ENCODE results near the gene PDE6D. TPM values are rescaled to one million over a fixed set of nuclear protein-coding genes. Genes with fewer than 3 reads are reported as not detected.
A peak's percentile ranks its signal among the peaks of the same experiment; 100 is the strongest.

Gene PDE6D
- total and polyA plus RNA-seq, 2 of the 13 experiments (the other 11 are each of a cell fraction or from before 2014, with no cell fraction given), result 14.1 to 23.2 TPM

DNA sequence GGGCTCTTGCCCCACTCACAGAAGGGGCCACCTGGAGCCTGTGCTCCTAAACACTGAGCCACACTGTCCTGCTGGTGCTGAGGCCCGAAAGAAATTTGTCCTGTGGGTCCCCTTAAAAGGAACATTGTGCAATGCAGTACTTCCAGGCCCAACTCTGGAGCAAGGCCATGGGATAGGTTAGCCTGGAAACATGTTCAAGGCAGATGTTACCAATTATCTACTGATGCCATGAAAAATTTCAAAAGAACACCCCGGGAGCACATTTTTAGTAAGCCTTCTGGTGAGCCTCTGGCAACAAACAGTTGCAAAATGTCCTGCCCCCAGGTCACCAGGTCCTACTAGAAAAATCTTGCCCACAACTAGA is 85.1 kb downstream of the PDE6D start (continued):
- TF ChIP-seq, protein P1, sequence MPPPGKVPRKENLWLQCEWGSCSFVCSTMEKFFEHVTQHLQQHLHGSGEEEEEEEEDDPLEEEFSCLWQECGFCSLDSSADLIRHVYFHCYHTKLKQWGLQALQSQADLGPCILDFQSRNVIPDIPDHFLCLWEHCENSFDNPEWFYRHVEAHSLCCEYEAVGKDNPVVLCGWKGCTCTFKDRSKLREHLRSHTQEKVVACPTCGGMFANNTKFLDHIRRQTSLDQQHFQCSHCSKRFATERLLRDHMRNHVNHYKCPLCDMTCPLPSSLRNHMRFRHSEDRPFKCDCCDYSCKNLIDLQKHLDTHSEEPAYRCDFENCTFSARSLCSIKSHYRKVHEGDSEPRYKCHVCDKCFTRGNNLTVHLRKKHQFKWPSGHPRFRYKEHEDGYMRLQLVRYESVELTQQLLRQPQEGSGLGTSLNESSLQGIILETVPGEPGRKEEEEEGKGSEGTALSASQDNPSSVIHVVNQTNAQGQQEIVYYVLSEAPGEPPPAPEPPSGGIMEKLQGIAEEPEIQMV (CRISPR knock-in tag; IDR thresholded peaks at IDR 0.05; ENCODE audit: low read depth), result no peak
- peak; percentile 91 for TF ChIP-seq CEBPB (IDR thresholded peaks at IDR 0.05; ENCODE audit: borderline replicate concordance, low read depth, low read length)
- TF ChIP-seq CEBPG (CRISPR knock-in tag; IDR thresholded peaks at IDR 0.05), result peak; percentile 78
- TF ChIP-seq, protein P2, sequence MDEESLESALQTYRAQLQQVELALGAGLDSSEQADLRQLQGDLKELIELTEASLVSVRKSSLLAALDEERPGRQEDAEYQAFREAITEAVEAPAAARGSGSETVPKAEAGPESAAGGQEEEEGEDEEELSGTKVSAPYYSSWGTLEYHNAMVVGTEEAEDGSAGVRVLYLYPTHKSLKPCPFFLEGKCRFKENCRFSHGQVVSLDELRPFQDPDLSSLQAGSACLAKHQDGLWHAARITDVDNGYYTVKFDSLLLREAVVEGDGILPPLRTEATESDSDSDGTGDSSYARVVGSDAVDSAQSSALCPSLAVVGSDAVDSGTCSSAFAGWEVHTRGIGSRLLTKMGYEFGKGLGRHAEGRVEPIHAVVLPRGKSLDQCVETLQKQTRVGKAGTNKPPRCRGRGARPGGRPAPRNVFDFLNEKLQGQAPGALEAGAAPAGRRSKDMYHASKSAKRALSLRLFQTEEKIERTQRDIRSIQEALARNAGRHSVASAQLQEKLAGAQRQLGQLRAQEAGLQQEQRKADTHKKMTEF (CRISPR knock-in tag; IDR thresholded peaks at IDR 0.05), result no peak
- no peak for TF ChIP-seq MEIS2 (CRISPR knock-in tag; IDR thresholded peaks at IDR 0.05)
- no peak for TF ChIP-seq SNAI1 (CRISPR knock-in tag; IDR thresholded peaks at IDR 0.05; ENCODE audit: borderline replicate concordance)
- no peak for TF ChIP-seq CENPT (CRISPR knock-in tag; IDR thresholded peaks at IDR 0.05; ENCODE audit: low read depth)
- no peak; the same call in 1 of the 2 replicates for TF ChIP-seq ZNF768 (CRISPR knock-in tag; IDR thresholded peaks at IDR 0.05)
- no peak for TF ChIP-seq ZNF558 (CRISPR knock-in tag; IDR thresholded peaks at IDR 0.05; ENCODE audit: borderline replicate concordance)
- TF ChIP-seq, protein P3, sequence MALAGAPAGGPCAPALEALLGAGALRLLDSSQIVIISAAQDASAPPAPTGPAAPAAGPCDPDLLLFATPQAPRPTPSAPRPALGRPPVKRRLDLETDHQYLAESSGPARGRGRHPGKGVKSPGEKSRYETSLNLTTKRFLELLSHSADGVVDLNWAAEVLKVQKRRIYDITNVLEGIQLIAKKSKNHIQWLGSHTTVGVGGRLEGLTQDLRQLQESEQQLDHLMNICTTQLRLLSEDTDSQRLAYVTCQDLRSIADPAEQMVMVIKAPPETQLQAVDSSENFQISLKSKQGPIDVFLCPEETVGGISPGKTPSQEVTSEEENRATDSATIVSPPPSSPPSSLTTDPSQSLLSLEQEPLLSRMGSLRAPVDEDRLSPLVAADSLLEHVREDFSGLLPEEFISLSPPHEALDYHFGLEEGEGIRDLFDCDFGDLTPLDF (CRISPR knock-in tag; IDR thresholded peaks at IDR 0.05), result no peak
- no peak for TF ChIP-seq MIER2 (CRISPR knock-in tag; IDR thresholded peaks at IDR 0.05)
- TF ChIP-seq GZF1 (CRISPR knock-in tag; IDR thresholded peaks at IDR 0.05), result no peak
- TF ChIP-seq ZFY (CRISPR knock-in tag; IDR thresholded peaks at IDR 0.05), result peak; percentile 32
- no peak for TF ChIP-seq ZNF232 (CRISPR knock-in tag; IDR thresholded peaks at IDR 0.05; ENCODE audit: borderline replicate concordance)
- TF ChIP-seq LCORL (IDR thresholded peaks at IDR 0.05), result no peak
- TF ChIP-seq LCORL (CRISPR knock-in tag; IDR thresholded peaks at IDR 0.05), result 0 out of 2 replicates have a peak, but pooled peaks have one; percentile 36
- no peak for TF ChIP-seq SCMH1 (CRISPR knock-in tag; IDR thresholded peaks at IDR 0.05; ENCODE audit: borderline replicate concordance)
- no peak for TF ChIP-seq RXRA (CRISPR knock-in tag; IDR thresholded peaks at IDR 0.05)
- no peak for TF ChIP-seq HMG20B (CRISPR knock-in tag; conservative IDR thresholded peaks at IDR 0.05)
- no peak for TF ChIP-seq MED1 (CRISPR knock-in tag; IDR thresholded peaks at IDR 0.05)
- TF ChIP-seq, protein P4, sequence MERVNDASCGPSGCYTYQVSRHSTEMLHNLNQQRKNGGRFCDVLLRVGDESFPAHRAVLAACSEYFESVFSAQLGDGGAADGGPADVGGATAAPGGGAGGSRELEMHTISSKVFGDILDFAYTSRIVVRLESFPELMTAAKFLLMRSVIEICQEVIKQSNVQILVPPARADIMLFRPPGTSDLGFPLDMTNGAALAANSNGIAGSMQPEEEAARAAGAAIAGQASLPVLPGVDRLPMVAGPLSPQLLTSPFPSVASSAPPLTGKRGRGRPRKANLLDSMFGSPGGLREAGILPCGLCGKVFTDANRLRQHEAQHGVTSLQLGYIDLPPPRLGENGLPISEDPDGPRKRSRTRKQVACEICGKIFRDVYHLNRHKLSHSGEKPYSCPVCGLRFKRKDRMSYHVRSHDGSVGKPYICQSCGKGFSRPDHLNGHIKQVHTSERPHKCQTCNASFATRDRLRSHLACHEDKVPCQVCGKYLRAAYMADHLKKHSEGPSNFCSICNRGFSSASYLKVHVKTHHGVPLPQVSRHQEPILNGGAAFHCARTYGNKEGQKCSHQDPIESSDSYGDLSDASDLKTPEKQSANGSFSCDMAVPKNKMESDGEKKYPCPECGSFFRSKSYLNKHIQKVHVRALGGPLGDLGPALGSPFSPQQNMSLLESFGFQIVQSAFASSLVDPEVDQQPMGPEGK (CRISPR knock-in tag; IDR thresholded peaks at IDR 0.05), result peak; percentile 10; the same call in 1 of the 2 replicates
- no peak for TF ChIP-seq KMT2B (CRISPR knock-in tag; IDR thresholded peaks at IDR 0.05)
- TF ChIP-seq ZFX (CRISPR knock-in tag; IDR thresholded peaks at IDR 0.05; ENCODE audit: low read depth), result peak; percentile 30; the same call in 1 of the 2 replicates
- TF ChIP-seq ZNF350 (CRISPR knock-in tag; IDR thresholded peaks at IDR 0.05; ENCODE audit: borderline replicate concordance, low read depth), result 0 out of 2 replicates have a peak, but pooled peaks have one; percentile 17
- TF ChIP-seq, protein P5, sequence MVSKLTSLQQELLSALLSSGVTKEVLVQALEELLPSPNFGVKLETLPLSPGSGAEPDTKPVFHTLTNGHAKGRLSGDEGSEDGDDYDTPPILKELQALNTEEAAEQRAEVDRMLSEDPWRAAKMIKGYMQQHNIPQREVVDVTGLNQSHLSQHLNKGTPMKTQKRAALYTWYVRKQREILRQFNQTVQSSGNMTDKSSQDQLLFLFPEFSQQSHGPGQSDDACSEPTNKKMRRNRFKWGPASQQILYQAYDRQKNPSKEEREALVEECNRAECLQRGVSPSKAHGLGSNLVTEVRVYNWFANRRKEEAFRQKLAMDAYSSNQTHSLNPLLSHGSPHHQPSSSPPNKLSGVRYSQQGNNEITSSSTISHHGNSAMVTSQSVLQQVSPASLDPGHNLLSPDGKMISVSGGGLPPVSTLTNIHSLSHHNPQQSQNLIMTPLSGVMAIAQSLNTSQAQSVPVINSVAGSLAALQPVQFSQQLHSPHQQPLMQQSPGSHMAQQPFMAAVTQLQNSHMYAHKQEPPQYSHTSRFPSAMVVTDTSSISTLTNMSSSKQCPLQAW (CRISPR knock-in tag; IDR thresholded peaks at IDR 0.05), result no peak
- TF ChIP-seq TCF7L2 (IDR thresholded peaks at IDR 0.05; ENCODE audit: low read depth, low read length), result no peak
